MM.1S (cell line): Measurements from ENCODE around the gene ADAMTS12.

Experiments used
- CTCF ChIP-seq: fragments of 300-600 bp; sonication (generic); IDR thresholded peaks from 2 replicates; pipeline ENCODE4 v1.5.1; 2016; ENCODE audit warnings: antibody characterized with exemption, low read length, mixed read lengths
- EZH2phosphoT487 ChIP-seq: fragments of 300-600 bp; sonication (generic); IDR thresholded peaks from 2 replicates; pipeline ENCODE4 v1.6.1; 2018; ENCODE audit warnings: antibody characterized with exemption, low read length

DNA sequence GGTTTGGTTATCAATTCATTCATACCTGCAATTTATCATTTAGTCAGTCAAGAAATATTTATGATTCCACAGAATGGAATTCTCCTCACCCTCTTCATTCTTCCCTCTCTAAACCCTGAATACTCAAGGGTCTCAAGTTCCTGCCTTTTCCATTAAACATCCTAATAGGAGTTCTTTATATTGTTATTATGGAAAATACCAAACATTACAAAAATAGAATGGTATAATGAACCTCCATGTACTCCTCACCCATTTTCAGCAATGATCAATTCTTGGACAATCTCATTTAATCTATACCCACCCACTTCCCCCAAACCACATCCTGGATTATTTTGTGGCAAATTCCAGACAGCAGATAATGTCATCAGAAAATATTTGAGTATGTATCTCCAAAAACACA is 74.5 kb downstream of the ADAMTS12 start:
- TF ChIP-seq CTCF (no peak), EZH2phosphoT487 (no peak)
